Osteoblast (primary cell): ENCODE measurements around the gene KDR. TPM values are rescaled to one million over a fixed set of nuclear protein-coding genes. Genes with fewer than 3 reads are reported as not detected.
A peak's percentile ranks its signal among the peaks of the same experiment; 100 is the strongest.

Source experiments
- DNase-seq: peaks from one replicate; pipeline ENCODE4 v3.0.0; 2011; ENCODE audit warnings: low spot score, mixed read lengths; ENCODE audit not compliant: insufficient read length; ENCODE audit errors: missing footprints
- H2AFZ ChIP-seq: 2 replicates; pipeline ENCODE4 v1.6.0; 2011; ENCODE audit warnings: mild to moderate bottlenecking, low read length
- H3K27ac ChIP-seq: 2 replicates; pipeline ENCODE4 v1.5.1; 2011; ENCODE audit warnings: mild to moderate bottlenecking, low read depth, low read length, moderate library complexity
- H3K27me3 ChIP-seq: 2 replicates; pipeline ENCODE4 v1.6.0; 2012; ENCODE audit warnings: mild to moderate bottlenecking, control low read depth, inconsistent platforms, low read length, moderate library complexity; ENCODE audit not compliant: insufficient read depth
- H3K36me3 ChIP-seq: 2 replicates; pipeline ENCODE4 v1.5.1; 2011; ENCODE audit warnings: mild to moderate bottlenecking, low read length, control low read depth, moderate library complexity; ENCODE audit not compliant: insufficient read depth
- H3K4me1 ChIP-seq: 2 replicates; pipeline ENCODE4 v1.5.1; 2011; ENCODE audit warnings: mild to moderate bottlenecking, low read length, control low read depth, moderate library complexity; ENCODE audit not compliant: insufficient read depth
- H3K4me2 ChIP-seq: 2 replicates; pipeline ENCODE4 v1.6.0; 2011; ENCODE audit warnings: mild to moderate bottlenecking, low read length; ENCODE audit not compliant: insufficient read depth
- H3K4me3 ChIP-seq: fragments of 200-600 bp; sonication (generic); 3 replicates; pipeline ENCODE4 v1.5.1; 2012; ENCODE audit warnings: mild to moderate bottlenecking, low read length, inconsistent platforms; ENCODE audit not compliant: insufficient read depth
- H3K79me2 ChIP-seq: 2 replicates; pipeline ENCODE4 v1.6.0; 2012; ENCODE audit warnings: mild to moderate bottlenecking, low read length, control low read depth, inconsistent platforms; ENCODE audit not compliant: insufficient read depth
- H3K9me3 ChIP-seq: 2 replicates; pipeline ENCODE4 v1.5.1; 2011; ENCODE audit warnings: low read depth, low read length, control low read depth
- H4K20me1 ChIP-seq: 2 replicates; pipeline ENCODE4 v1.6.0; 2012; ENCODE audit warnings: mild to moderate bottlenecking, low read length, control low read depth; ENCODE audit not compliant: insufficient read depth
- total RNA-seq: library from RNA; depleted of rRNA; stranded (reverse); fragments of >200 nt; gene quantifications from 2 replicates; pipeline ENCODE4 v1.2.3, GENCODE V29; 2012
- TF ChIP-seq, protein P1 (sequence below): IDR thresholded peaks from 2 replicates; pipeline ENCODE4 v1.5.1; 2011; ENCODE audit warnings: mild to moderate bottlenecking, low read depth, low read length, moderate library complexity; ENCODE audit errors: extremely low read depth

Gene KDR
- total RNA-seq, 1 donor = not detected

DNA sequence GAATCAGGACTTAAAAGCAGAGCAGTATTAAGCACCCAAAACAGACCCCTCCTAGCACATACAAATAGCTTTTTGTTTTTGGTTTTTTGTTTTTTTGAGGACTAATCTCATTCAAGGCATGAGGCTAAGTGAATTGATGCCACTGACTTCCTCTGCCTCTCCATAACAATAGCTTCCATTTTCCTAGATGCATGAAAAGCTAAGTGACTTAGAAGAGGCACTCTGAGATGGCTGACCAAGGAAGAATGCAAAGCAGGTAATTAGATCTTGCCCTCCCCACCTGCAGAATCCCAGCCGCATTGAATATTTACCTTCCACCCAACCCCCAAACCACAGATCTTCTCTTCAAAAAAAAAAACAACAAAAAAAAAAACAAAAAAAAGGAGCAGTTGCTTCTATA, 7.4 kb upstream of the KDR start:
- TF ChIP-seq, protein P1, sequence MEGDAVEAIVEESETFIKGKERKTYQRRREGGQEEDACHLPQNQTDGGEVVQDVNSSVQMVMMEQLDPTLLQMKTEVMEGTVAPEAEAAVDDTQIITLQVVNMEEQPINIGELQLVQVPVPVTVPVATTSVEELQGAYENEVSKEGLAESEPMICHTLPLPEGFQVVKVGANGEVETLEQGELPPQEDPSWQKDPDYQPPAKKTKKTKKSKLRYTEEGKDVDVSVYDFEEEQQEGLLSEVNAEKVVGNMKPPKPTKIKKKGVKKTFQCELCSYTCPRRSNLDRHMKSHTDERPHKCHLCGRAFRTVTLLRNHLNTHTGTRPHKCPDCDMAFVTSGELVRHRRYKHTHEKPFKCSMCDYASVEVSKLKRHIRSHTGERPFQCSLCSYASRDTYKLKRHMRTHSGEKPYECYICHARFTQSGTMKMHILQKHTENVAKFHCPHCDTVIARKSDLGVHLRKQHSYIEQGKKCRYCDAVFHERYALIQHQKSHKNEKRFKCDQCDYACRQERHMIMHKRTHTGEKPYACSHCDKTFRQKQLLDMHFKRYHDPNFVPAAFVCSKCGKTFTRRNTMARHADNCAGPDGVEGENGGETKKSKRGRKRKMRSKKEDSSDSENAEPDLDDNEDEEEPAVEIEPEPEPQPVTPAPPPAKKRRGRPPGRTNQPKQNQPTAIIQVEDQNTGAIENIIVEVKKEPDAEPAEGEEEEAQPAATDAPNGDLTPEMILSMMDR = no peak
- no peak overlapping the region for H3K27ac ChIP-seq
- H3K4me3 ChIP-seq = no peak overlapping the region
- no peaks in the 10 kb centered on the region for H3K79me2 ChIP-seq
- no peak for DNase-seq
- no peak overlapping the region for H3K4me2 ChIP-seq
- H3K4me1 ChIP-seq = no peaks in the 10 kb centered on the region
- H2AFZ ChIP-seq = no peak overlapping the region
- no peaks in the 10 kb centered on the region for H4K20me1 ChIP-seq
- peaks cover 5% of the 10 kb centered on the region for H3K27me3 ChIP-seq
- no peaks in the 10 kb centered on the region for H3K9me3 ChIP-seq
- H3K36me3 ChIP-seq = no peaks in the 10 kb centered on the region

DNA sequence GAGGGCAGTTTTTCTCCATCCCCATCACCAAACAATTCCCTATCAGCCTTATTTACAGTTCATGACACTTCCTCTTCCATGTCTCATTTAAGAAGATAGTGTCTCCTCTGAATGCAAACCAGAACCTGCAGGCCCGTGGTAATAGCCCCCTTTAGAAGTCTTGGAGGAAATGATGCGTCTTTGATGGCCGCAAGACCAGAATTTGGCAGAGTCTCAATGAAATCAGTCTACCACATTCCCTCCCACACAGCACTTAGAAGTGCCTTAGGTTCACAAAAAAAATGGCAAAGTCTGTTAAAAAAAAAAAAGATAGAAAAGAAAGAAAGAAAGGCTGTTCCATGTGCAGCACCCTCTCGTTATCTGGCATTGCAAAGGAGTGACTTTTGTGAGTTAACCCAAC, 2.1 kb upstream of the KDR start:
- TF ChIP-seq, protein P1 = no peak
- H3K79me2 ChIP-seq = no peaks in the 10 kb centered on the region
- H3K4me1 ChIP-seq = no peaks in the 10 kb centered on the region
- no peaks in the 10 kb centered on the region for H3K36me3 ChIP-seq
- no peak overlapping the region for H3K4me3 ChIP-seq
- H2AFZ ChIP-seq = no peak overlapping the region
- H3K4me2 ChIP-seq = no peak overlapping the region
- H3K9me3 ChIP-seq = no peaks in the 10 kb centered on the region
- H4K20me1 ChIP-seq = no peaks in the 10 kb centered on the region
- H3K27ac ChIP-seq = no peak overlapping the region
- peaks cover 30% of the 10 kb centered on the region for H3K27me3 ChIP-seq
- no peak for DNase-seq

DNA sequence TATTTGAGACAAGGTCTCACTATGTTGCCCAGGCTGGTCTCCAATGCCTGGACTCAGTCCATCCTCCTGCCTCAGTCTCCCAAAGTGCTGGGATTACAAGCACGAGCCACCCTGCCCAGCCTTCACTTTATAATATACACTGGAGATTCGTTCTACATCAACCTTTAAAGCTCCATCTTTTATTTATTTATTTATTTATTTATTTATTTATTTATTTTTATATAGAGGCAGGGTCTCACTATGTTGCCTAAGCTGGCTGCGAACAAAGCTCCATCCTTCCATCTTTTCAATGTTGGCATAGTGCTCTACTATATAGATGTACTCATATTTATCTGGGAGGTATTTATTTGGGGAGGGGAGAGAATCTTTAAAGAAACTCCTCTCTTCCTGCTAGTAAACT, 1.7 kb upstream of the KDR start:
- Histone ChIP-seq H3K79me2 (no peaks in the 10 kb centered on the region), H3K4me3 (no peak overlapping the region), H3K4me1 (no peaks in the 10 kb centered on the region), H3K36me3 (no peaks in the 10 kb centered on the region), H3K4me2 (no peak overlapping the region), H4K20me1 (no peaks in the 10 kb centered on the region), H2AFZ (no peak overlapping the region), H3K9me3 (no peaks in the 10 kb centered on the region), H3K27ac (no peak overlapping the region), H3K27me3 (peaks cover 30% of the 10 kb centered on the region)
- no peak for DNase-seq
- TF ChIP-seq, protein P1 = no peak

DNA sequence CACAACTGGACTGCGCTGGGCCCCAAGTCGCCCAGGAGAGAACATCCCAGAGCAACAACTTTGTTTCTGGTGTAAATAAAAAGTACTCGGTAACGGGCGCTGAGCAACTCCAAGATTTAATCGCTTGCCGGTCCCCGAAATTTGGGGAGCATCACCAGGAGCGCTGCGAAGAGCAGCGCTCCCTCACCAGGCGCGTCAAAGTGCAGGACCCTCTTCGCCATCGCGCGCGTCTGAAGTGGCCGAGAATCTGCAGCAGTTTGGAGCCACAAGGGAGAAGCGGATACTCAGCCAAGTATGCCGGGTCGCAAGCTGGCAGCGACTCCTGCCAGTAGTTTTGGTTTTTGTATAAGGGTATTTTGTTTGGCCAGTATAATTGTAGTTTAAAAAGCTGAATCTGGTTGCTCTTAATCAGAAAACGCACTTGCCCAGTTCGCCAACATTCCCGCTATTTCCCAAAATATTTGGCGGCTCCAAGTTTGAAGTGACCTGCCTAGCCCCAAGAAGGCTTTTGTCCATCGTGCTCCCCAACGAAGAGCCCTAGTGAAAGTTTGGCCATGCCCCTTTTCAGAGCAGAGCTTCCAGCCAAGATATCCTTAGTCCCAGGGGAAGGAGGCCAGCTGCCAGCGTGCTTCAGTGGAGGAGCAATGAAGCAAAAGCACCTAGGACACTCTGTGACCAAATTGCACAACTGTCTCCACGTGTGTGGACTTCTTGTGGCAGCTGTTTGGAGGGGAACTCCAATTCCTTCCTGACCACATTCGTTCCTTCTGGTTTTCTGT, 557 bp upstream of the KDR start:
- TF ChIP-seq, protein P1 = no peak
- Histone ChIP-seq H2AFZ (peak overlapping the region; percentile 56), H3K36me3 (no peaks in the 10 kb centered on the region), H3K79me2 (no peaks in the 10 kb centered on the region), H3K9me3 (no peaks in the 10 kb centered on the region), H3K27me3 (peaks cover 30% of the 10 kb centered on the region), H3K4me3 (peak overlapping the region; percentile 58), H3K27ac (no peak overlapping the region), H4K20me1 (no peaks in the 10 kb centered on the region), H3K4me1 (no peaks in the 10 kb centered on the region), H3K4me2 (peak overlapping the region; percentile 65)
- DNase-seq = peak; percentile 44
